ENCODE measurements around the gene ANKRD13D.
A peak's percentile ranks its signal among the peaks of the same experiment; 100 is the strongest.

ANKRD13D gene

DNA sequence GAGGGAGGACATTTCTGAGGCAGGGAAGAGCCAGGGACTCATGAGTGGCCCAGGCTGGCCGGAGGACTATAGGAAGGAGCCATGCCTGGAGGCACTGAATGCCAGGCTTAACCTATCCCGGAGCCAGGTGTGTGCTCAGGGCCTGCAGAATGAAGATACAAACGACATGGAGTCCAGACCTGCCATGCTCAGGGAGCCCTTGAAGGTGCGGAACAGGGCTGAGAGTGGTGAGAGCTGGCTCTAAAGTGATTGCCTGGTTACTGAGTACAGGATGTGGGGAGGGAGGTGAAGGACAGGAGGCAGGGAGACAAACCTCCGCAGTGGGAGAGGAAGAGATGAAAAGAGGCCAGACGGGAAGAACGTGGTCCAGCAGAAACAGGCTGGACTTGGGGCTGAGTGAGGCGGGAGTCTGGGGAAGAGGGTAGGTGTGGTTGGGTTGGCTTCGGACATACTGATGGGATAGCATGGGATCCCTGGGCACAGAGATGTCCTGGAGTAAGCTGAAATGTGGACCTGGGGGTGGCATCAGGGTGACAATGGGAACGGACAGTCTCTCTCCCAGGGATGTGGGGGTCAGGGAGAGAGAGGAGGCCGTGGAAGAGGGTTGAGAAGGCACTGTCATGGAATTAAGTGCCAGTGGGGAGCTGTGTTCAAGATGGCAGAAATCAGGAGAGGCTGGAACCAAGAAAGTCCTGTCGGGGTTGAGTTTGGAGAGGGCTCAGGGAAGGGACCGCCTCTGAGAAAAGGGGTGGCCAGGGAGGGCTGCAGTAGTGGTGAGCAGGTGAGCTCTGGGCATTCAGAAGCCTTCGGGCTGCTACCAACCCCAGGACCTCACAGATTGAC is 1.5 kb upstream of the ANKRD13D start:
- DNase-seq: no peak

- no peak for DNase-seq
Observed at GRCh38 chr11:67288198-67288451, 978 bp upstream of the ANKRD13D start.

DNA sequence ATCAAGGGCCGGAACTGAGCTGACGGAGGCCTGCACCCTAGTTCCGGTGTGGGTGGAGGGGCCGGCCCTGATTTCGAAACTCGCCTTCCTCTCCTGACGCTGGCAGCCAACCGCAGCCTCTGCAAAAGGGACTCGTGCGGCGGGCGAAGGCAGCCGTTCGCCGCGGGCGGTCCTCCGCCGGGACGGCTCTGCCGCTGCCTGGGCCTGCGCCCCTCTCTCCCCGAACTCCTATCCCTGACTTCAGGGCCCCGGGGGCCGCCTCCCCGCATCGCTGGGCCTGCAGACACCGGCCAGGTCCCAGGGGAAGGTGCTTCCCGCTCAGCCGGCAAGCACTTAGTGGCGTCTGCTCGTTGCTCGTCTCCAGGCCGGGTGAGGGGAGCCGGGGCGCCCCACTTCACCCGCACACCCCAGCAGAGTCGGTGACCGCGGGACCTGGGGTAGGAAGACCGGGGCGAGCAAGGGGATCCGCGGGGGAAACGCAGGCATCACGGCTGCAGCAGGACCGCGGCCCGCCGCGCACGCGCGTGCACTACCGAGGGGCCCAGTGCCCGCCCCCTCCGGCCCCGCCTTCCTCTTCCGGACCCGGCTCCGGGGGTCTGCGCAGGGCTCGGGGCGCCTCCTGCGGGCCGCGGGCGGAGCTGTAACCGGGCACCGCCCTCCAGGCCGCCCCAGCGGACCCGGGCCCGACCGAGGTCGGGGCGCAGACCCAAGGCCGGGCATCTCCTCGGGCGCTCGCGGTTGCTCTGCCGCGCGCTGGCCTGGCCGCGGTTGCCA is 464 bp upstream of the ANKRD13D start:
- peak; percentile 80 for DNase-seq

DNA sequence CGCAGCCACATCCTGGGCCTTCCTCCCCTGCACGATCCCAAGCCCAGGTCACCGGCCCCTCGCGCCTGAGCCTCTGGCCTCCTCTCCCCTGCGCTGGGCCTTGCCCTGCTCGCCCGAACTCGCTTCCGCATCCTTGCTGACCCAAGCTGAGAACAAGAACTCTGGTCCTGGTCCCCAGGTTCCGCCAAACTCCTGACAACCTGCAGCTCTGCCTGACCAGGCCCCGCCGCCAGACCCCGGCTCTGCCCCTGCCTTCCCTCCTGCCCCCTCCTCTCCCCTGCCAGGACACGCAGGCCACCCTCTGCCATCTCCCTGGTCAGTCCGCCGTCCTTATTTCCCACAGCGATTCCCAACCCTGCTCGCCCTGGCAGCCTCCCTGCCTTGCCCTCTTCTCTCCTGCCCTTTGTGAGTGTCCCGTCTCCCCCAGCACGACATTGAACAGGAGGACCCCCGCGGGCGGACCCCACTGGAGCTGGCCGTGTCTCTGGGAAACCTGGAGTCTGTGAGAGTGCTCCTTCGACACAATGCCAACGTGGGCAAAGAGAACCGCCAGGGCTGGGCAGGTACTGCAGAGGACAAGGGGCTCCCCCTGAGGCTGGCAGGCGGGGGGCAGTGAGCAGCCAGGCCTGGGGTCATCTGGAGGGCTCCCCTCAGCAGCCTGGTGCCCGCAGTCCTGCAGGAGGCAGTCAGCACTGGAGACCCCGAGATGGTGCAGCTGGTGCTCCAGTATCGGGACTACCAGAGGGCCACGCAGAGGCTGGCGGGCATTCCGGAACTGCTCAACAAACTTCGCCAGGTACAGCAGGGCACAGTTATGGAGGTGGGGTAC is 762 bp downstream of the ANKRD13D start:
- DNase-seq: no peak

DNA sequence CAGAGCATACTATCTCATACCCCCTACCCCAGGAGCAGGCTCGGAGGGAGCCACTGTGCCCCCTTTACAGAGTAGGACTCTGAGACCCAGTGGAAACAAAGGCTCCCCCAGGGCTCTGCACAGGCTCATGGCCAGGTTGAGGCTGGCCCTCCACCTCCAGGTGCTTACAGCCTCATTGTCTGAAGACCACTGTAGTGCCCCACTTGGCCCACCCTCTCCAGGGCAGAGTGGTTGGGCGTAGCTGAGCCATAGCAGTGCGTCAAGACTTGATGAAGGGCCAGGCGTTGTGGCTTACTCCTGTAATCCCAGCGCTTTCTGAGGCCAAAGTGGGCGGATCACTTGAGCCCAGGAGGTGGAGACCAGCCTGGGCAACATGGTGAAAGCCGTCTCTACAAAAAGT is 1.7 kb downstream of the ANKRD13D start:
- no peak for DNase-seq

GRCh38 chr11:67291481-67292381 is 2.6 kb downstream of the ANKRD13D start:
- DNase-seq: no peak

- DNase-seq: no peak
Observed at GRCh38 chr11:67292671-67293070, 3.6 kb downstream of the ANKRD13D start.

DNA sequence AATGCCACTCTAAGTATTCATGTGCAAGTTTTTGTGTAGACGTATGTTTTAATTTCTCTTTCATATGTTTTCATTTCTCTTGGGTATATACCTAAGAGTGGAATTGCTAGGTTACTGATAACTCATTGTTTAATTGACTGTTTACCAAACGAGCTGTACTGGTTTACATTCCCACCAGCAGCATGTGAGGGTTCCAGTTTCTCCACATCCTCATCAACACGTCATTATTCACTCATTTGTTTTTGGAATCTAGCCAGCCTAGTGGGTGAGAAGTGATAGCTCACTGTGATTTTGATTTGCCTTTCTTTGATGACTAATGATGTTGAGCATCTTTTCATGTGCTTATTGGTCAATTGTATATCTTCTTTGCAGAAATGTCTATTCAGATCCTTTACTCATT is 4.0 kb downstream of the ANKRD13D start:
- DNase-seq: no peak

- DNase-seq: no peak
Observed at GRCh38 chr11:67295846-67296245, 6.7 kb downstream of the ANKRD13D start.

GRCh38 chr11:67298786-67299185 is 9.7 kb downstream of the ANKRD13D start:
- DNase-seq: no peak

DNA sequence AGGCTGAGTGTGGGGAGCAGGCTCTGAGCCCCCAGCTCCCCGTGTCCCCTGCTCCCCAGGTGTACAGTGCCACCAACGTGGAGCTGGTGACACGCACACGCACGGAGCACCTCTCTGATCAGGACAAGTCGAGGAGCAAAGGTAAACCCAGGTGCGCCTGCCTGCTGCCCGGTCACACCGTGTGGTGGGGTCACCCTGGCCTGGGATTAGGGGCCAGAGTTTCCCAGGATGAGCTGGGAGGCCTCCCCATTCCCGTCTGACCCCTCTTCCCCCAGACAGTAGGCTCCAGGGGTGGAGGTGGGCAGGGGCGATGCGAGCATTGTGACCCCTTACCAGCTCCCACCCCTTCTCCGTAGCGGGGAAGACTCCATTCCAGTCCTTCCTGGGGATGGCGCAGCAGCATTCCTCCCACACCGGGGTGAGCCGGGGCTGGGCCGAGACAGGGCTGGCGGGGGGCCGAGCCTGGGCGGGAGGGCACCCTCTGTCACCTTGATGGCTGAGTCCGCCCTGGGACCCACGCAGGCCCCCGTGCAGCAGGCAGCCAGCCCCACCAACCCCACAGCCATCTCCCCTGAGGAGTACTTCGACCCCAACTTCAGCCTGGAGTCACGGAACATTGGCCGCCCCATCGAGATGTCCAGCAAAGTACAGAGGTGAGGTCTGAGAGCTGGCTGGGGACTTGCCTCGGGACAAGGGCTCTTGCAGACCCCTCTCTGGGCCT is 10.5 kb downstream of the ANKRD13D start:
- no peak for DNase-seq

DNA sequence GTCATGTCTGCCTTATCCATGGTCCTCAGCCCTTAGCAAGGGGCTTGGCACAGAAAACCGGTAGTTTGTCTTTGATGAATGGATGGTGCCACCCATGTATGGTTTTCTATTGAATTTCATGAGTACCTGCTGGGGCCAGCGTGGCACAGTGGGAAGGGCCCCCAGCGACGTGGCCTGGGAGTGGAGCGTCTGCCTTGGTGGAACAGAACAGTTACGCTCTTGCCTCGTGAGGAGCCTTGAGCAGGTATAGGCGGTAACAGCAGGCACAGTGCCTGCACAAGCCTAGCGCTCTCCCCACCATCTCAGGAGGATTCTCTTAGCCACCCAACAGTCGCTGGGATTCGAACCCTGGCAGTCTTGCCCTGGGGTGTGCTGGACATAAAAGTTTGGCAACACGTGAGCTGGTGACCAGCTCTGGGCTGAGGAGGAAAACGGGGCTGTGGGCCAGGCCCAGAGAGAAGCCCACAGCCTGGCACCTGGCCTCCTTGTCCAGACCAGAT is 11.2 kb downstream of the ANKRD13D start:
- no peak for DNase-seq

DNA sequence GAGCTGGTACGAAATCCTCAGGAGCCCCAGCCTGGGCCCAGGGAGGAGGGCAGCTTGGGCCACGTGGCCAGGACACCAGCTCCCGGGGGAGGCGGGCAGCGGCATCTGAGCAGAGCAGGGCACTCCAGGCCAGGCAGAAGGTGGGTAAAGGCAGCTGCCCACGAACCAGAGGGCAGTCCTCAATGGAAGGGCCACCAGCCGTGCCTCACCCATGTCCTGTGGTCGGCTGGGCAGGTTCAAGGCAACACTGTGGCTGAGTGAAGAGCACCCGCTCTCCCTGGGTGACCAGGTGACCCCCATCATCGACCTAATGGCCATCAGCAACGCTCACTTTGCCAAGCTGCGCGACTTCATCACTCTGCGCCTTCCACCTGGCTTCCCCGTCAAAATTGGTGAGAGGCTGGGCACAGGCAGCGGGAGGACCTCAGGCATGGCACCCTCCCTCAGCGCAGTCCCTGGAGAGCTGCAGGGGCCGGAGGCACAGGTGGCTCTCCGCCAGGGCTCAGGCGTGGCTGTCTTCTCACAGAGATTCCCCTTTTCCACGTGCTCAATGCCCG is 11.7 kb downstream of the ANKRD13D start:
- no peak for DNase-seq

DNA sequence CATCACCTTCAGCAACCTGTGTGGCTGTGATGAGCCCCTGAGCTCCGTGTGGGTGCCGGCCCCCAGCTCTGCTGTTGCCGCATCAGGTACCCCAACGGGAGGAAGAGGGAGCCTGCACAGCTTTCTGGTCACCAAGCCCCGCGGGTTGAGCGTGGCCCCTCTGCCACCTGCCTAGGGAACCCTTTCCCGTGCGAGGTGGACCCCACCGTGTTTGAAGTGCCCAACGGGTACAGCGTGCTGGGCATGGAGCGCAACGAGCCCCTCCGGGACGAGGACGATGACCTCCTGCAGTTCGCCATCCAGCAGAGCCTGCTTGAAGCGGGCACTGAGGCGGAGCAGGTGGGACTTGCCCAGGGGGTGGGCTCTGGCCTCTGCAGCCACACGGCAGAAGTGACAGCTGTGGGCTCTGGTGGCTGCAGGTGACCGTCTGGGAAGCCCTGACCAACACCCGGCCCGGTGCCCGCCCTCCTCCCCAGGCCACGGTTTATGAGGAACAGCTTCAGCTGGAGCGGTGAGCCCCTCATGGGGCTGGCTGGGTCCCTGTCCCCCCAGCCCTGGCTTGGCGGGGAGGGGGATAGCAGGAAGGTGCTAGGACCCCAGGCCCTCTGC is 12.3 kb downstream of the ANKRD13D start:
- DNase-seq: no peak

GRCh38 chr11:67301951-67302516 is 12.9 kb downstream of the ANKRD13D start:
- DNase-seq: no peak

GRCh38 chr11:67302571-67303131 is 13.5 kb downstream of the ANKRD13D start:
- DNase-seq: no peak

- DNase-seq: no peak
Observed at GRCh38 chr11:67303132-67303834, 14.2 kb downstream of the ANKRD13D start, which contains the start of gene SSH3. Gene SSH3 (plus strand): TSS chr11:67303530. CDS start chr11:67303626, 96 bp downstream.

- no peak for DNase-seq
Observed at GRCh38 chr11:67303835-67304411, 14.8 kb downstream of the ANKRD13D start.

All from activated CD4-positive, alpha-beta T cell treated with anti-CD3 and anti-CD28 coated beads for 1 hour (primary cell).